GM12873 (cell line): ENCODE data around the gene ABCC1.

Experiments used
- CTCF ChIP-seq: IDR thresholded peaks from 2 replicates; pipeline ENCODE4 v1.5.1; 2012; ENCODE audit warnings: low read depth, mild to moderate bottlenecking, moderate library complexity, low read length, control low read depth; ENCODE audit not compliant: insufficient read depth; ENCODE audit errors: missing control alignments

ABCC1 gene

GRCh38 chr16:16095646-16096045 lies 146.2 kb downstream of the ABCC1 start:
- TF ChIP-seq CTCF: no peak

- peak; percentile 31 for TF ChIP-seq CTCF
These were observed 146.9 kb downstream of the ABCC1 start for GRCh38 chr16:16096121-16096857.

GRCh38 chr16:16096858-16097213 lies 147.4 kb downstream of the ABCC1 start:
- no peak for TF ChIP-seq CTCF

GRCh38 chr16:16099320-16099719 lies 149.9 kb downstream of the ABCC1 start:
- TF ChIP-seq CTCF: no peak

- TF ChIP-seq CTCF: no peak
These were observed 151.2 kb downstream of the ABCC1 start for GRCh38 chr16:16100631-16101030.

GRCh38 chr16:16101585-16101984 lies 152.2 kb downstream of the ABCC1 start:
- TF ChIP-seq CTCF: no peak

- TF ChIP-seq CTCF: no peak
These were observed 153.3 kb downstream of the ABCC1 start for GRCh38 chr16:16102738-16103137.
